Gastroesophageal sphincter (tissue), 4 donors: ENCODE results near the gene MBNL1. TPM values are rescaled to one million over a fixed set of nuclear protein-coding genes. Genes with fewer than 3 reads are reported as not detected.

Experiments
- ATAC-seq: fragments of 150-250 bp; one replicate; pipeline ENCODE4 v1.9.1; 2016; ENCODE audit warnings: mild to moderate bottlenecking, moderate library complexity
- H3K27ac ChIP-seq, 4 donors: fragments of 200-600 bp; sonication (generic) in 3 of 4; 1 replicate in 3 of 4; 2 replicates in 1 of 4; pipeline ENCODE4 v1.5.1; 2016 to 2019
- H3K27me3 ChIP-seq: fragments of 200-600 bp; sonication (generic); one replicate; pipeline ENCODE4 v1.5.1; 2019
- H3K36me3 ChIP-seq, 2 donors: fragments of 200-600 bp; sonication (generic); one replicate each; pipeline ENCODE4 v1.5.1; 2019; ENCODE audit warnings: control low read depth in 1 of 2
- H3K4me1 ChIP-seq, 3 donors: fragments of 200-600 bp; sonication (generic); 1 replicate in 2 of 3; 2 replicates in 1 of 3; pipeline ENCODE4 v1.5.1; 2016 to 2019; ENCODE audit warnings: control low read depth in 2 of 3
- H3K4me3 ChIP-seq, 2 donors: fragments of 200-600 bp; sonication (generic); one replicate each; pipeline ENCODE4 v1.5.1; 2019; ENCODE audit warnings: mild to moderate bottlenecking in 1 of 2, moderate library complexity in 1 of 2
- H3K9me3 ChIP-seq, 3 donors: fragments of 200-600 bp; sonication (generic); one replicate each; pipeline ENCODE4 v1.5.1; 2017 to 2019; ENCODE audit warnings: control low read depth in 2 of 3
- CTCF ChIP-seq, 4 experiments: fragments of 200-600 bp in 2 of 4; fragments of 450-650 bp in 2 of 4; sonication (generic) in 1 of 4; IDR thresholded peaks; one replicate each; pipeline ENCODE4 v1.5.1; 2017 to 2019; ENCODE audit warnings: antibody characterized with exemption in 4 of 4, mild to moderate bottlenecking in 2 of 4, moderate library complexity in 2 of 4
- EP300 ChIP-seq: sonication (generic); formaldehyde crosslinking; IDR thresholded peaks from one replicate; pipeline ENCODE4 v1.6.1; 2017; ENCODE audit warnings: antibody characterized with exemption, mild to moderate bottlenecking
- POLR2A ChIP-seq, 2 donors: fragments of 450-650 bp; IDR thresholded peaks; one replicate each; pipeline ENCODE4 v1.6.1; 2017; ENCODE audit warnings: antibody characterized with exemption in 2 of 2, mild to moderate bottlenecking in 2 of 2, moderate library complexity in 1 of 2
- POLR2AphosphoS5 ChIP-seq: sonication (generic); formaldehyde crosslinking; IDR thresholded peaks from one replicate; pipeline ENCODE4 v1.6.1; 2017; ENCODE audit warnings: antibody characterized with exemption
- WGBS, 2 donors: methylation state at CpG; one replicate each; pipeline ENCODE4 v1.1.5; 2018; ENCODE audit warnings: low coverage in 1 of 2; 5-methylcytosine and 5-hydroxymethylcytosine counted together
- total RNA-seq, 4 donors: library from RNA; depleted of rRNA; stranded (reverse); fragments of >200 nt; gene quantifications; one replicate each; pipeline ENCODE4 v1.1.0, GENCODE V29; 2016

MBNL1 gene
- total RNA-seq, 4 donors from 2014 or later = 623 to 745 (median 684) TPM

GRCh38 chr3:152328841-152329240 lies 60.1 kb downstream of the MBNL1 start:
- 3% methylated on average over 3 of the region's 3 CpGs; no CpG with 5 or more reads in 1 of the 2 donors for WGBS, 2 donors
- Histone ChIP-seq H3K9me3 (no peaks in the 10 kb centered on the region), H3K4me1 (peaks cover 31 to 82% (median 33%) of the 10 kb centered on the region in 3 donors), H3K36me3 (no peaks in the 10 kb centered on the region), H3K27me3 (no peaks in the 10 kb centered on the region), H3K27ac (peak overlapping the region in 3 of 4 donors; percentile 71 to 86 (median 75)), H3K4me3 (no peak overlapping the region)
- TF ChIP-seq CTCF (IDR thresholded peaks at IDR 0.05) (no peak), POLR2AphosphoS5 (peak; percentile 84), POLR2A (IDR thresholded peaks at IDR 0.05) (no peak)
- ATAC-seq = peak; percentile 88

DNA sequence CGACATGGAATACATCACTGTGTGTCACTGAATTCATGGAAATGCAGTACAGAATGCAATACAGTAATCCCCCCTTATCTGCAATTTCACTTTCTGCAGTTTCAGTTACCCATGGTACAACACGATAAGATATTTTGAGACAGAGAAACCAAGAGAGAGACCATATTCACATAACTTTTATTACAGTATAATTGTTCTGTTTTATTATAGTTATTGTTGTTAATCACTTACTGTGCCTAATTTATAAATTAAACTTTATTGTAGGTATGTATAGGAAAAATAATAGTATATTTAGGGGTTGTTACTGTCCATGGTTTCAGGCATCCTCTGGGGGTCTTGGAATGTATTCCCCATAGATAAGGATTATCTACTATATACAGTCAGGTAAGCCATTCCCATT lies 61.8 kb downstream of the MBNL1 start:
- WGBS, 2 donors = 38 to 79% methylated on average over 2 of the region's 2 CpGs
- TF ChIP-seq POLR2AphosphoS5 = no peak
- no peak for TF ChIP-seq POLR2A (IDR thresholded peaks at IDR 0.05)
- TF ChIP-seq CTCF (IDR thresholded peaks at IDR 0.05) = no peak
- TF ChIP-seq EP300 = no peak
- Histone ChIP-seq H3K27me3 (no peaks in the 10 kb centered on the region), H3K27ac (peak overlapping the region; percentile 65 to 82 (median 74)), H3K4me3 (no peak overlapping the region), H3K36me3 (peaks cover 0 to 6% of the 10 kb centered on the region in 2 donors), H3K4me1 (peaks cover 30 to 89% (median 31%) of the 10 kb centered on the region in 3 donors), H3K9me3 (no peaks in the 10 kb centered on the region)
- ATAC-seq = no peak

- peaks cover 31 to 92% (median 32%) of the 10 kb centered on the region in 3 donors for H3K4me1 ChIP-seq
Measured at GRCh38 chr3:152331018-152331541, 62.4 kb downstream of the MBNL1 start.

DNA sequence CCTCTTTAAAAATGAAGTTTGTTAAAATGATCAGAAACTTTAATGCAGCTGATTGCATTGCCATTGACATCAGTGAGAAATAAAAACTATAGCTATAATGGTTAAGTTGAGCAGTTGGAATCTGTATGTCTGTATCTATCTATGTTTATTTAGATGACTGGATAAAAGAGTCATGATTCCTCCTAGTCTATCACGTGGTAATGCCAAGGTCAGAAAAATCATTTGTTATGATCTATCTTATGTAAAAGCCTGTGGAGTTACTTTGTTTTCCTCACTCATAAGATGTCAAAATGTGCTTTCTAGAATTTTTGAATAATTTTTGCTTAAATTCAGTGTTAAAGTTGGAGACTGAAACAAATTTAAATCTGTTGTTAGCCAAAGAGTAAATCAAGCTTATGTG lies 63.3 kb downstream of the MBNL1 start:
- H3K27ac ChIP-seq = peak overlapping the region; percentile 71 to 82 (median 75)
- H3K27me3 ChIP-seq = no peaks in the 10 kb centered on the region
- TF ChIP-seq POLR2A (IDR thresholded peaks at IDR 0.05) (no peak), POLR2AphosphoS5 (no peak)
- H3K4me3 ChIP-seq = no peak overlapping the region
- H3K9me3 ChIP-seq = no peaks in the 10 kb centered on the region
- ATAC-seq = no peak
- H3K36me3 ChIP-seq = peaks cover 0 to 6% of the 10 kb centered on the region in 2 donors
- 5 to 8% methylated on average over 1 of the region's 1 CpG for WGBS, 2 donors
- H3K4me1 ChIP-seq = peaks cover 31 to 96% (median 32%) of the 10 kb centered on the region in 3 donors

More at GRCh38 chr3:152331018-152331541, 62.4 kb downstream of the MBNL1 start:
- Histone ChIP-seq H3K4me3 (no peak overlapping the region), H3K27ac (peak overlapping the region; percentile 71 to 82 (median 75)), H3K36me3 (peaks cover 0 to 6% of the 10 kb centered on the region in 2 donors), H3K9me3 (no peaks in the 10 kb centered on the region), H3K27me3 (no peaks in the 10 kb centered on the region)
- peak; percentile 44 for ATAC-seq
- TF ChIP-seq POLR2A (IDR thresholded peaks at IDR 0.05) (no peak), POLR2AphosphoS5 (peak; percentile 53), CTCF (IDR thresholded peaks at IDR 0.05) (no peak), EP300 (no peak)
- WGBS, 2 donors = 24 to 29% methylated on average over 2 of the region's 2 CpGs

DNA sequence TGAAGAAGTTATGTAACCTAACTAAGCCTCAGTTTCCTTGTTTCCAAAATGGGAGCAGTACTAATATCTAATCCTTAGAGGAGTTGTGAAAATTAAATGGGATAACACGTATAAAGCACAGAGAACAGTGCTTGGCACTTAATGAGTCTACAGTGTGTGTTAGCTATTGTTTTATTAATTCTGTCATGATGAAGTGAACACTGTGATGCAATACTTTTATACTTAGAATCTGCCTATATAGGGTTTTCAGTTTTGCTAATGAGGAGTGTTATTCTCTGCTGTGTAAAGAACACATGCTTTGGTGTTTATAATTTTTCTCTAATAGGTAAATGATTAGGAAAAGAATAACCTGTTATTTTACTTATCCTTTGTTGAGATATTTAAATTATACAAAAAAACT lies 65.2 kb downstream of the MBNL1 start:
- WGBS, 2 donors = 33 to 60% methylated on average over 1 of the region's 1 CpG

GRCh38 chr3:152334761-152335160 lies 66.0 kb downstream of the MBNL1 start:
- WGBS, 2 donors = 56 to 81% methylated on average over 3 of the region's 3 CpGs
- H3K4me1 ChIP-seq = peaks cover 19 to 95% (median 29%) of the 10 kb centered on the region in 3 donors
- peak overlapping the region in 3 of 4 donors; percentile 2 to 46 (median 46) for H3K27ac ChIP-seq
- H3K27me3 ChIP-seq = no peaks in the 10 kb centered on the region
- no peaks in the 10 kb centered on the region for H3K9me3 ChIP-seq
- TF ChIP-seq EP300 (no peak), POLR2A (IDR thresholded peaks at IDR 0.05) (no peak), CTCF (IDR thresholded peaks at IDR 0.05) (no peak), POLR2AphosphoS5 (no peak)
- no peak for ATAC-seq
- H3K36me3 ChIP-seq = peaks cover 0 to 6% of the 10 kb centered on the region in 2 donors
- H3K4me3 ChIP-seq = no peak overlapping the region

More for the DNA sequence above, 65.2 kb downstream of the MBNL1 start:
- Histone ChIP-seq H3K9me3 (no peaks in the 10 kb centered on the region), H3K27me3 (no peaks in the 10 kb centered on the region), H3K27ac (peak overlapping the region; percentile 17 to 78 (median 52)), H3K4me1 (peaks cover 23 to 93% (median 30%) of the 10 kb centered on the region in 3 donors), H3K36me3 (peaks cover 0 to 6% of the 10 kb centered on the region in 2 donors), H3K4me3 (no peak overlapping the region)
- TF ChIP-seq POLR2AphosphoS5 = no peak
- no peak for ATAC-seq
